HPDE6-E6E7 (cell line): ENCODE measurements around the gene STARD10.
A peak's percentile ranks its signal among the peaks of the same experiment; 100 is the strongest.
"Not testable (repeated sequence)": the region's sequence is repeated elsewhere in the genome, so short reads cannot be mapped to it uniquely, and the experiment has no call there.

Source experiments
- DNase-seq: peaks from one replicate; pipeline ENCODE4 v3.0.0; 2011; ENCODE audit warnings: missing footprints; ENCODE audit errors: extremely low spot score

The STARD10 gene

DNA sequence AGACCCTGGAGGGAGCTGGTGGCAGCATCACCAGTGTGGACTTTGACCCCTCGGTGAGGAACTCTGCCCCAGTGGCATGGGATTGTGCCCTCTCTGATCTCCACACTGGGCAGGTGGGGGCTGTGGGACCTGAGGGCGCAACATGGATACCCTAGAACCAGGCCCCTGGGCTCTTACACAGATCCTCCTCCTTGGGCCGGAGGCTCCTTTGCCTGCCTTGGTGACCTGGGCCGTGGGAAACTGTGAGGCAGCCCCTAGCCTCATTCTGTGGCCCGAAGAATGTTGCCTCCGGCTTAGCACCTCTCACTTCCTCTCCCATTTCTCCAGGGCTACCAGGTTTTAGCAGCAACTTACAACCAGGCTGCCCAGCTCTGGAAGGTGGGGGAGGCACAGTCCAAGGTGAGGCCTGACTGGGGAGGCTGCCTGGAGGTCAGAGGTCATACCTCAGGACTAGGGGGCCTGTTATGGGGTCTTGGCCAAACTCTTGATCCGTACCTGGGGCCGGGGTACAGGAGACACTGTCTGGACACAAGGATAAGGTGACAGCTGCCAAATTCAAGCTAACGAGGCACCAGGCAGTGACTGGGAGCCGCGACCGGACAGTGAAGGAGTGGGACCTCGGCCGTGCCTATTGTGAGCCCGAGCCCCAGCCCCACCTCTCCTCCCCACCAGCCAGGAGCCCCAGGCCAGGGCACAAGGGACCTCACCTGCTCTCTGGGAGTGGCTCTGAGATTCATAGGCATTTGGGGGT lies 32.5 kb upstream of the STARD10 start:
- no peak for DNase-seq

DNA sequence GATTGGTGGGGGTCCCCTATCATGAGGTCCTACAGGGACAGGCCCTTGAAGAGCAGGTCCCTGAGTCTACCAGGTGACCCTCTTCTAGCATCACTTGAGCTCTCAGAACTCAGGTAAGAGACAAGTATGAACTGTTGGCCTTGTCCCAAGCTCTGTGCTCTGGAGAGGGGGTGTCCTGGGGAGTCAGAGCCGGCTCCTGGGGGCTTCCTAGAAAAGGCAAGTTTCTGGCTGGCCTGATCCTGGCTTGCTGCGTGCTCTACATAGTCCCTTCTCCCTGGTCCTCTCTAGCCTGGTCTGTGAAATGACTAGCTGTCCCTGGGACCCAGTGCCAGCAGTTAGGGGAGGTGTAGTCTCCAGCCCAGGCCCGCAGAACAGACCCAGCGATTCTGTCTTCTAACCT lies 31.8 kb upstream of the STARD10 start:
- no peak for DNase-seq

DNA sequence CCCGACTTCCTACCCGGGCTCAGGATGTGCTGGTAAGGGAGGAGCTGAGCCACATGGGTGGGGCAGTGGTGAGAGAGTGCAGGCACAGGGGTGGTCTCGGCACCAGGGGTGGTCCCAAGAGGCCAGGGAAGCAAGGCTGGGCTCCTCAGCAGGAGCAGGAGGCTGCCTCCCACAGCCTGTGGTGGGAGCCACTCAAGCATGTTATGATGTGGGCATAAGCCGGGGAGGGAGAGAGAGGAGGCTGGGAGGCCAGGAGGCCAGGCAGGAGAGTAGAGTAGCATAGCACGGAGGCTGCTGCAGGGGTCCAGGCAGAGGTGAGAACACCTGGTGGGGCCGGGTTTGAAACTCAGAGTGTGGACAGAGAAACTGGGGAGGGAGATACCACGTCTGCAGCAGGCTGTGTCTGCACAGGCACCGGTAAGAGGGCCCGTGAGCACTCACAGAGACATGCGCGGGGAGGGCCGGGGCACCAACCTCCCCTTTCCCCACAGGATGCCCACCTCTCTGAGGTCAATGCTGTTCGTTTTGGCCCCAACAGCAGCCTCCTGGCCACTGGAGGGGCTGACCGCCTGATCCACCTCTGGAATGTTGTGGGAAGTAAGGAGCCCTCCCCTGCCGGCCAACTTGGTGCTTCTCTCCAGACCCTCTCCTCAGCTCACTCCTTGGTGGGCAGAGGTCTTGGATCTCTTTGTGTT lies 31.1 kb upstream of the STARD10 start:
- no peak for DNase-seq

DNA sequence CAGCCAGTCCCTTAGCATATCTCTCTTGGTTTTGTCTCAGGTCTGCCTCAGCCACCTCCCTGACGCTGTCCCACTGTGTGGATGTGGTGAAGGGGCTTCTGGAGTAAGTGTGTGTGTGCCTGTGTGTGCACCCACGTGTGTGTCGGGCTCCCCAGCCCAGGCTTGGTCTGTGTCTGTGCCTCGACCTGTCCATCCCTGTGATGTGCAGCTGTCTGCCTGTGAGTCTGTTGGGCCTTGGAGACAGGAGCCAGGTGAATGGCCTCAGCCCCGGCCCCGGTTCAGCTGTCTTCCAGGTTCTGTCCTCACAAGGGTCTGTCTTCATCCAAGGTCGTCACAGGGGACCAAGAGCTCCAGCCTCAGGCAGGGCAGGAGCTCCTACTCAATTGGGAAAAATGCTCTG lies 30.2 kb upstream of the STARD10 start:
- DNase-seq, result no peak

DNA sequence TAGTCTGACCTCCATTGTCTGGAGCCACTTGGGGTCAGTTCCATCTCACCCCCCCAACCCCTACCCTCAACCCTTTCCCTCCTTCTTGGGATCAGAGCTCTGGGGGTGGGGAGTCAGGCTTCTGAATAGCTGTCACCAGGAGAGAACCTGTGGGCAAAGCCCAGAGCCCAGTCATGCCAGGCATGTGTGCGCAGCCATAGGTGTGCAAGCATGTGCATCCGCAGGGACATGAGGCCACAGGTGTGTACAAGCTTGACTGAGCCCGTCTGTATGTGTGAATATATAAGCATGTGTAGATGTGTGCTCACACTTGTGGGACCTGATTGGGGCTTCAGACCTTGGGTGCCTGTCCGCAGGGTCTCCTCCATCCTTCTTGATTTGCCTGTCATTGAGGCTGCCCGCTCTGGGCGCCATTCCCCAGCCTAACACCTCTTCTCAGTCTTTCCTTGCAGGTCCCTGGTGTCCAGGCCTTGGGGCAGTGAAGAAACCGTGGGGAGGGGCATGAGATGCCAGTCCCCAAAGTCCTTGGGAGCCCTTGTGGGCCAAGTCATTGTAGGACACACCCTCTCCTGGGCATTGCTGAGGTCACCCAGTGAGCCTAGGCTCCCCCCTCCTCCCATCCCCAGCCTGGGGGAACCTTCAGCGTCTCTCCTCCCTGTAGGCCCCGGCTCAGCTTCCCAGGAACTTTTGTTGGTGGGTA lies 29.4 kb upstream of the STARD10 start:
- no peak for DNase-seq

DNA sequence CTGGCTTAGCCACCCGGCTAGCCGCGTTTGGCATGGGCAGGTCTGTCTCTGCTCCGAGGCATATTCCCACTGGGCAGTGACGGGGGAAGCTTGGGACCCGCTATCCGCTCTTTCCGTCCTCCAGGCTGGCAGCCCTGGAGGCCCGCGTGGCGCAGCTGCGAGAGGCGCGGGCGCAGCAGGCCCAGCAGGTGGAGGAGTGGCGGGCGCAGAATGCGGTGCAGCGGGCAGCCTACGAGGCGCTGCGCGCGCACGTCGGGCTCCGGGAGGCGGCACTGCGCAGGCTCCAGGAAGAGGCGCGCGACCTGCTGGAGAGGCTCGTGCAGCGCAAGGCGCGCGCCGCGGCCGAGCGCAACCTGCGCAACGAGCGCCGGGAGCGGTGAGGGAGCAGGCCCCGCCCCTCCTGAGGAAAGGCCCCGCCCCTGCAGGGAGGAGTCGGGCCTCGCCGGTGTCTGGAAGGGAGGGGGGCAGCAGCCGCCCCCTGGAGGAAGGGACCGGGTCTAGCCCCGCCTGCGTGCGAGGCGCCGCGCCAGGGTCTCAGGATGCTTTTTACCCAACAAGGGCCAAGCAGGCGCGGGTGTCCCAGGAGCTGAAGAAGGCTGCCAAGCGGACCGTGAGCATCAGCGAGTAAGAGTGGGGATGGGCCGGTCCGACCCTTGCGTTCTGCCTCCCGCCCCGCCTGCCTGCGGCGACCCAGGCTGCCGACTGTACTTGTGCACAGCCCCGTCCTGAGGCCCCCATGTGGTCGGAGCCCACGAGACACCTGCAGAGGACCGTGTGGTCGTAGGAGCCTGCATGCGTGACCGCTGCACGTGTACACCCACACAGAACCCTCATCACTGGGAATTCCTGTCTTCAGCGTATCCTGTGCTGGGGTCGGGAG lies 28.3 kb upstream of the STARD10 start:
- DNase-seq, result peak; percentile 94

DNA sequence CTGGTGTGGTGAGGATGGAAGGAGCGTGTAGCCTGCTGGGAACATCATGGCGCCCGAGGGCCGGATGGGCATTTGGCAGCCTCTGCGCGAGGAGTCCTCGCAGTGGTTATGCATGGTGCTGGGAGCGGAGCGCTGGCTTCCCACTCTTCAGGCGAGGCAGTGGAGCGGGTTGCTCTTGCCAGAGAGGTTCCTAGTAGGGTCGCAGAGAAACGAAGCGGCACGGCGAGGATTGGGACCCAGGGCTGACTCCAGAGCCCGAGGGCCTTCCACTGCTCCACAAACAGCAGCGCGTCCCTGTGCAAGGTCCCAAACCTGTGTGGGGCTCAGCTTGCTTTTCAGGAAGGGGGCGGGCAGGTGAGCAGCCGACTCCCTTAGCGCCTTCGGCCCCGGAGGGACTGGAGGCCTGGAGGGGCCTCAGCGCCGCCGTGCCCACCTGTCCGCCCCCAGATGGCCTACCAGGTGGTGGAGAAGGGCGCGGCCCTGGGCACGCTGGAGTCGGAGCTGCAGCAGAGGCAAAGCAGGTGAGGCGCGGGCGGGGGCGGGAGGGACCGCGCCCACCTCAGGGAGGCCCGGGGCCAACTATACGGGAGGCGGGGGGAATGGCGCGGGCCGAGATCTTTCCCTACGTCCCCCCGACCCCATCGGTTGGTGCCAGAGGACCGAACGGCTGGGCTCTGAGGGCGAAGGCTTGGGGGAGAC lies 27.5 kb upstream of the STARD10 start:
- DNase-seq, result peak; percentile 16

DNA sequence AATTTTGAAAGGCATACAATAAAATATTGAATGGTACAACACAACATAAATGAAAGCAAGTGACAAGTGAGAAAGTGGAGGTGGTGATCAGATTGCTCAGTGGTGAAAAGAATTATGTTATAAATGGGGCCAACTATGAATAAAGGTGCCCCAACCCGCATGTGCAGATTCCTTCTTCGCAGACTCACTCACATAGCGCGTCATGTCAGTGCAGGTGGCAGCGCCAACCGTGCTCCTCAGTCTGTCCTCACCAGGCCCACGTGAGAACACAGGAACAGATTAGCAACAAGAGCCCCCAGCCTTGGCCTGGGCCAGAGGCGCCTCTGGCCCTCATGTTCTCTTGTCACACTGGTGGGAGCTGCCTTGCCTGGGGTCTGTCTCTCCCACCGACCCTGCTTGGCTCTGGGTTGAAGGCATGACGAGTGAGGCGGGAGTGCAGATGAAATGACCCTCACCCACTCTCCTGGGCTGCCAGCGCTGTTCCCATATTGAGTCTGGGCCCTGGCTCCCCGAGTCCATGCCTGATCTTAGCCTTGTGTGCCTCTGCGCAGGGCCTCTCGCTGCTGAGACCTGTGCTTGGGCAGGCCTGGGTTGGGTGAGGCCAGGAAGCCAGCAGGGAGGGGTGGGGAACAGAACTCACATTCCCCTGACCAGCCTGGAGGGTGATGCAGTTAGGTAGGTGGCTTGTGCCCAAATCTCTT lies 26.7 kb upstream of the STARD10 start:
- DNase-seq, result no peak

DNA sequence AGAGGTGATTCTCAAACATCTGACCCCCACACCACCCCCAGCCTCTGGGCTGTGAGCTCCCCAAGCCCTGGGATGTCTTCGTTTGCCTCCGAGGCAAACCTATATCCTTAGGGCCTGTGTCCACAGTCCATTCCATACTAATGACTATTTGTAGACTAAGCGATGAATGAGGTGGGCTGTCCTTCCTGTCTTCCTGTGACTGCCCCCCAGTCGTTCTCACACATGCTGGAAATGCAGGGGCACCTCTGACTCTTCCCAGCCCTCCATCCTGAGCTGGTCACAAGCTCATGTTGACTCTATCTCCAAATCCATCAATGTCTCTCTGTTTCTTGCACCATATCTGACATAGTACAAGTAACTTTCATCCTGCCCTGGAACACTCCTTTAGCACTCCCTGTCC lies 25.1 kb upstream of the STARD10 start:
- DNase-seq, result no peak

DNA sequence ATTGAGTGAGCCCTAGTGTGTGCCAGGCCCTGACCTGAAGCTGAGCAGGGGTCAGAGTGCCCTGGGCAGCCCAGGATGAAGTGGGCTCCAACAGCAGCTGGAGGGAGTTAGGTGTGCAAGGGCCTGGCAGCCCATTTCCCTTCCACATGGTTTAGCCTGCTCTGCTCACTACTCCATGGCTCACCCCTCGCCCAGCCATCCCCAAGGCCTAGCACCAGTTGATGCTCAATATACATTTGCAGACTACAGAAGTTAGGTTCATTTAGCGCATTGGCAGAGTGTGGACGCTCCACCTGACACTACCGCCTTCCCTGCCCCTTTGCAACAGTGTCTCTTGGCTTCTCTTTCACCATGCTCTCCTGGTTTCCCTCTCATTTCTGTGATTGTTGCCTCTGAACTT lies 24.1 kb upstream of the STARD10 start:
- DNase-seq, result no peak

DNA sequence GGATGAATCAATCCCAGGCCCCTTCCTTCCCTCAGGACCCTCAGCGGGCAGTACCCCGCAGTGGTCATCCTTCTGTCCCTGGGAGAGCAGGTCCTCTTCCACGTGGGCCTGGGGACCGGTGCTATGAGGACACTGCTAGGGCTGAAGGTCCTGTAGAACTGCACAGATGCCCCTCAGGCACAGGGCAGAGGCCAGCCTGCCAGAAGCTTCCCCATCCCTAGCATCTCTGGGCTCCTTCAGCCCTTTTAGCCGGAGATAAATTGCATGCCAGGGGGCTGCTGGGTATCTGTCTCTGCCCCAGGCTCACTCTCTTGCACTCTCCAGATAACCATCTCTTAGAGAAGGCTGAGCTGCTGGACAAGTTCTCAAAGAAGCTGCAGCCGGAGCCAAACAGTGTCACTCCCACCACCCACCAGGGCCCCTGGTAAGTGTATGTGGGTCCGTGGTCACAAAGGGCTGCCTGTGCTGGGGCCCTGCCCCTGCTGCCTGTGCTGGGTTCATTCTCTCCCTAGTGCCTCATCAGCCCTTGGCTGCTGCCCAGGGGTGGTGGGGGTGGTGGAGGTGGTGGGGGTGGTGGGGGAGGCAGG lies 22.6 kb upstream of the STARD10 start:
- no peak for DNase-seq

DNA sequence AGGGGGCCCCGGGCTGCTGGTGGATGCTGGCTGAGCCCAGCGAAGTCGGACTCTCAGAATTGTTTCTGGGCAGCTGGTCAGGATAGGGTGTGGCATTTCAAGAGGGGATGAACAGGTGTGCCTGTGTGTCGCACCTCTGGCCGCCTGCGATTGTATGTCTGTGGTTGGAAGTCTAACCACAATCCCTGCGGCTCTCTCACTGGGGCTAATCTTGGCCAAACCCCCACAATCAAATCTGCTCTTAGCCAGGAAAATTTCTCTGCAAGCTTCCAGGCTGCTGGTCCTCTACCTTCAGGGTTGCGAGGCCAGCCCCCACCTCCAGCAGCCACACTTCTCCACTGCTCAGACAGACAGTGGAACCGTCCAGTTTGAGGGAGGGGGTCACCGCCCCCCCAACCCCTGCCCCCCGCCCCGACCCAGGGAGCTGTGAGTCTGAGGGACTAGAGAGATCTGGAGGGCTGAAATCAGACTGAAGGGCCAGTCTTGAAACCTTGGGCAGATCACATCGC lies 21.3 kb upstream of the STARD10 start:
- DNase-seq, result peak; percentile 22

DNA sequence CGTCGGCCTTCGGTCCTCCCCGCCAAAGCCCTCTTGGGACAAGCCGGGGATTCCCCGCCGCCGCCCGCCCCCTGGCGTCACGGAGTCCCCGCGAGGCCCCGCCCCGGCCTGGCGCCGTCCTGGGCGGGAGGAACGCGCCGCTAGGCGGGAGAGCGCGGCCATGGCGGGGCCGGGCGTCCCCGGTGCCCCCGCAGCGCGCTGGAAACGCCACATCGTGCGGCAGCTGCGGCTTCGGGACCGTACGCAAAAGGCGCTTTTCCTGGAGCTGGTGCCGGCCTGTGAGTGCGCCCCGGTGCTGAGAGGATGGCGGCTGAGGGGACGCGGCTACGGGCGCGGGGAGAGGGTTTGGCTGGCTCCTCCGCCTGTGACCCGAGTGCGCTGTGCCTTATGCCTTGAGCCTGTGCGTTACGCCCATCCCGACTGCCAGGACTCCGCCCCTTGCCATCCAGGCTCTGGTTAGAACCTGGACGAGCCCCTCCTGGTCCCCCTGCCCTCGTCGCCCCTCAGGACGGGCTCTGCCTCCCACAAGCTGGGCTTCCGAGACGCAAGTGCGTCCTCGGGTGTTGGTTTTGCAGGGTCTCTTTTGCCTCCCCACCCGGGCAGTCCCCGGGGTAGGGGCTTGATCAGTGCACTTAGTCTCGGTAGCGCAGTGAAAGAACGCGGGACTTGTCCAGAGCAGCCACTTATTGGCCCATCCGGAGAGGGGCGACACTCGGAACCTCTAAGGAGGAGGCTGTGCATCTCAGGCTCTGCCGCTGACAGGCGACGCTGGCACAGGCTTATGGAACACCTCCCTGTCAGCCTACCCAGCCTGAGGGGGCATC lies 20.7 kb upstream of the STARD10 start, which contains the start of gene ATG16L2:
ATG16L2 (plus strand) TSS at position 126 of the 824 bp plus-strand sequence; CDS start at position 161, 35 bp downstream.
- peak; percentile 48 for DNase-seq

DNA sequence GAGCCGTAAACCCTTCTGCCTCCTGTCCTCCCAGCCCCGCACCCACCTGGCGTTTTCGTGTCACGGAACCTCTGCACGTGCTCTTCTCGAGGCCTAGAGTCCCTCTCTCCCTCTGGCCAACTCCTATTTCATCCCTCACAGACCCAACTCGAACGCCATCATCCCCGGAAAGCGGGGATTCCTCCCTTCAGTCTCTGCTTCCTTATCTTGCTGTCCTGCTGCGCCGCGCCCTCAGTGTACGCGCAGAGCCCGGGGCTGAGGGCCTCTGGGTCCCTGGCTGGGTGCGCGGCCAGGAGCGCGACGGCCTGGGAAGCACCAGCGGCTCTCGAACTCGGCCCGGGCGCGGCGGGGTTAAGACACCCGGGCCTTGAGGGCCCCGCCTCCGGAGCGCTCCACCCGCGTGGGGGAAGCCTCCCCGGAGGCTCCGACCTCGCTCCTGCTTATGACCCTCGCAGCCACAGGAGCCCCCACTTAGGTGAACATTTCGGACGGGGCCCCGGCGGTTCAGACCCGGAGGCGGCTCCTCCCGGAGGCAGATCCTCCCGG lies 20.0 kb upstream of the STARD10 start:
- DNase-seq, result peak; percentile 64

DNA sequence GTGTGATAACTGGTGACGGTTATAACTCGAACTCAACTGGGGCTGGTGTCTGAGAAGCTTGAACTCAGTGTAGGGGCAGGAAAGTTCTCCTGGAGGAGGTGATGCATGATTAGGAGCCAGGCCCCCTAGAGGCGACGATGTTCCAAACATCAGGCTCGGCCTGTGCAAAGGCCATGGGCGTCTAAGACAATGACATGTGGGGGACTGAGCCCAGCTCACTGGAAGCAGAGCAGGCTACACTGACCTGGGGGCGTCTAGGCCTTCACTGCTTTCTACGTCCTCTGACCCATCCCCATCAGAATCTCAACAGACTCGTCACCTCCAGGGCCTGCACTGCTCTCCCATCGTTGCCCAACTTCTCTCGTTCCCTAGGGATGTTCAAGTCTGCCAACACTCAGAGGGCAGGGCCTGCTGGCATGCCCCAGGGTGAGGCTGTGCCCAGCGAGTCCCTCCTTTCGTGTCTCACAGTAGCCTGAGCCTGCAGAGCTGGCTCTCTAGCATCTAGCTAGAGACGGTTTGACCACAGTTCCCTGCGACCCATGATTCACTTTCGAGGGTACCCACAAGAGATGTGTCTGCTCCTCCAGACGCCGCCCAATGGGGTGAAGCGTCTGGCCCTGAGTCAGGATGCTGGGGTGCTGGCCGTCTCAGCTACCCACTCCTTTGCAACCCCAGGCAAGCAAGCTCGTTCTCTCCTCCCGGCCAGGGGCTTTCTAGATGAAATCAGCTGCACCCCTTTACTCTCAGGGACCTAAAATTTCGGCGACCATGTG lies 19.3 kb upstream of the STARD10 start:
- DNase-seq, result peak; percentile 54

DNA sequence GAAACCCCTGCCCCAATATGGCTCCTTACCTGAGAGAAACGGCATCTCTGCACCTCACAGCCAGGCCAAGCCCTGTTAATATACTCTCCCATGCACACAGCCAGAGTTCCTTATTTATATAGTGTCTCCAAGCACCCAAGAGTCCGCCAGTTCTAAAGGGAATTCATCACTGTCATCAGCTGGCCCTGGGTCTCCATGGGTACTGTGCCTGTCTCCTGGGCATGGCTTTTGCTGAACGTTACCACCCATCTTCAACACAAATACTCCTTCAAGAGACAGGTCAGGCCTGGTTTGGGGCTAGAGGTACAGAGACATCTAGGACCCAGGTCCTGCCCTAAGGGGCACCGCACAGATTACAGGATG lies 18.7 kb upstream of the STARD10 start:
- no peak for DNase-seq

DNA sequence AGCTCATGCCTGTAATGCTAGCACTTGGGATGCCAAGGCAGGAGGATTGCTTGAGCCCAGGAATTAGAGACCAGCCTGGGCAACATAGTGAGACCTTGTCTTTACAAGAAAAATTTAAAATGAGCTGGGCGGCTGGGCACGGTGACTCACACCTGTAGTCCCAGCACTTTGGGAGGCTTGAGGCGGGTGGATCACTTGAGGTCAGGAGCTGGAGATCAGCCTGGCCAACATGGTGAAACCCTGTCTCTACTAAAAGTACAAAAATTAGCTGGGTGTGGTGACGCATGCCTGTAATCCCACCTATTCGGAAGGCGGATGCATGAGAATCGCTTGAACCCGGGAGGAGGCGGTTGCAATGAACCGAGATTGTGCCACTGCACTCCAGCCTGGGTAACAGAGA lies 17.8 kb upstream of the STARD10 start:
- DNase-seq, result not testable (repeated sequence)

DNA sequence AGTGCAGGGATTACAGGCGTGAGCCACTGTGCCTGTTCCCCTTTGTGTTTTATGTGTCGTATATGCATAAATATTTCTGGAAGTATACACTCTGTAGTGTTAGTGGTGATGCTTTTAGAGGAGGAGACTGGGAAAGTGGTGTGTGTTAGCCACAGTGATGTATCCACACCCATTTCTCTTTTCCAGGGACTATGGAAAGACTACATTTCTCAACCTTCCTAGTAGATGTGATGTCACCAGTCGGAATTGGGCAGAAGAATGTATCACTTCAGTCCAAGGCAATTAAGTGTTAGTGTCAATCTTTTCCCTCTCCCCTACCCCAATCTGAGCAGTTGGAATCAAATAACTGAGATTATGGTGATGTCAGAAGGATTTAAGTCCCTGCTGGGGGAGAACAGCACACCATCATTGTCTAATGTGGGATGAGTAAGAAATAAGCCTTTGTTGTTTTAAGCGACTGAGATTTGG lies 14.5 kb upstream of the STARD10 start:
- no peak for DNase-seq
